SK-N-SH (cell line): ENCODE results near the gene ZNF726. TPM values are rescaled to one million over a fixed set of nuclear protein-coding genes. Genes with fewer than 3 reads are reported as not detected.
A peak's percentile ranks its signal among the peaks of the same experiment; 100 is the strongest.

Experiments used
- CTCF ChIA-PET: fragments of 300-600, 350-600 bp; formaldehyde crosslinking; extraction: SDS; loops from one replicate; lab custom pipeline; 2021; lab: Yijun Ruan, JAX
- POLR2A ChIA-PET: fragments of 350-600 bp; sonication (Branson Sonifier 250); formaldehyde crosslinking; extraction: SDS; loops from one replicate; lab custom pipeline; 2020; ENCODE audit warnings: antibody characterized with exemption, inconsistent platforms; lab: Yijun Ruan, JAX
- DNase-seq: peaks from one replicate; pipeline ENCODE4 v3.0.0; 2012
- H2AFZ ChIP-seq: fragments of 200-600 bp; sonication (generic); 2 replicates; pipeline ENCODE4 v1.8.1; 2016; ENCODE audit warnings: antibody characterized with exemption, mild to moderate bottlenecking, low read depth
- H3F3A ChIP-seq: fragments of 200-600 bp; sonication (generic); replicated peaks from 2 replicates; pipeline ENCODE3; 2016; ENCODE audit warnings: antibody characterized with exemption, mild to moderate bottlenecking; ENCODE audit not compliant: insufficient read depth
- H3K27ac ChIP-seq, 2 experiments: fragments of 200-500 bp in 1 of 2; fragments of 200-600 bp in 1 of 2; sonication (Bioruptor generic) in 1 of 2; sonication (generic), shearing (Covaris generic) in 1 of 2; 2 replicates each; pipeline versions ENCODE4 v1.5.1 to v1.6.1; 2014 to 2016; ENCODE audit warnings: low read depth in 2 of 2, inconsistent platforms in 1 of 2, low read length in 1 of 2, mild to moderate bottlenecking in 1 of 2, mixed read lengths in 1 of 2
- H3K27me3 ChIP-seq: fragments of 200-600 bp; sonication (generic), shearing (Covaris generic); 2 replicates; pipeline ENCODE4 v1.6.1; 2016; ENCODE audit warnings: mixed run types; ENCODE audit not compliant: insufficient read depth
- H3K36me3 ChIP-seq, 2 experiments: fragments of 200-500 bp in 1 of 2; fragments of 200-600 bp in 1 of 2; sonication (Bioruptor generic) in 1 of 2; sonication (generic) in 1 of 2; replicated peaks in 1 of 2; 2 replicates each; pipeline versions ENCODE3 to v1.5.1; 2014 to 2016; ENCODE audit warnings: low read length in 1 of 2, mild to moderate bottlenecking in 1 of 2; ENCODE audit not compliant: insufficient read depth in 2 of 2, control insufficient read depth in 1 of 2
- H3K4me1 ChIP-seq, 2 experiments: fragments of 200-500 bp in 1 of 2; fragments of 200-600 bp in 1 of 2; sonication (Bioruptor generic) in 1 of 2; sonication (generic), shearing (Covaris generic) in 1 of 2; 2 replicates each; pipeline versions ENCODE4 v1.5.1 to v1.6.1; 2014 to 2016; ENCODE audit warnings: low read depth in 1 of 2, low read length in 1 of 2, mixed run types in 1 of 2; ENCODE audit not compliant: insufficient read depth in 2 of 2, control insufficient read depth in 1 of 2
- H3K4me2 ChIP-seq: fragments of 200-600 bp; sonication (generic), shearing (Covaris generic); 2 replicates; pipeline ENCODE4 v1.6.1; 2017; ENCODE audit warnings: mixed run types
- H3K4me3 ChIP-seq, 2 experiments: fragments of 200-500 bp in 1 of 2; fragments of 200-600 bp in 1 of 2; sonication (Bioruptor generic) in 1 of 2; sonication (generic), shearing (Covaris generic) in 1 of 2; 2 replicates each; pipeline versions ENCODE4 v1.5.1 to v1.8.1; 2014 to 2016; ENCODE audit warnings: low read depth in 2 of 2, inconsistent platforms in 1 of 2, low read length in 1 of 2, mild to moderate bottlenecking in 1 of 2, mixed read lengths in 1 of 2, moderate library complexity in 1 of 2
- H3K79me2 ChIP-seq: fragments of 200-600 bp; sonication (generic); 2 replicates; pipeline ENCODE4 v1.8.1; 2017; ENCODE audit warnings: mild to moderate bottlenecking; ENCODE audit not compliant: insufficient read depth
- H3K9ac ChIP-seq: fragments of 200-600 bp; sonication (generic); 2 replicates; pipeline ENCODE4 v1.6.1; 2017; ENCODE audit warnings: mixed run types
- H3K9me2 ChIP-seq: fragments of 200-600 bp; sonication (generic); 2 replicates; pipeline ENCODE4 v1.6.1; 2017; ENCODE audit warnings: mixed run types
- H3K9me3 ChIP-seq: fragments of 200-600 bp; sonication (generic); 2 replicates; pipeline ENCODE4 v1.6.1; 2017; ENCODE audit warnings: mixed run types, mild to moderate bottlenecking, moderate library complexity
- H4K20me1 ChIP-seq: fragments of 200-600 bp; sonication (generic); 2 replicates; pipeline ENCODE4 v1.6.1; 2017; ENCODE audit warnings: mild to moderate bottlenecking, mixed run types; ENCODE audit not compliant: insufficient read depth
- CTCF ChIP-seq: fragments of 200-600 bp; sonication (generic); IDR thresholded peaks from 2 replicates; pipeline ENCODE4 v1.6.1; 2017; ENCODE audit warnings: antibody characterized with exemption, mild to moderate bottlenecking, moderate library complexity
- ELF1 ChIP-seq: IDR thresholded peaks from 2 replicates; pipeline ENCODE4 v1.4.0; 2012
- EP300 ChIP-seq, 2 experiments: IDR thresholded peaks; 2 replicates each; pipeline versions ENCODE4 v1.4.0 to v1.6.1; 2012; ENCODE audit warnings: borderline replicate concordance in 1 of 2, low read depth in 1 of 2, low read length in 1 of 2
- EZH2phosphoT487 ChIP-seq: fragments of 200-600 bp; sonication (generic); IDR thresholded peaks from 2 replicates; pipeline ENCODE4 v1.6.1; 2017; ENCODE audit warnings: low read depth, mixed run types, mild to moderate bottlenecking, antibody characterized with exemption, moderate library complexity, borderline replicate concordance
- FOSL2 ChIP-seq: IDR thresholded peaks from 2 replicates; pipeline ENCODE4 v1.4.0; 2012; ENCODE audit warnings: low read depth, mild to moderate bottlenecking, moderate library complexity, borderline replicate concordance
- FOXM1 ChIP-seq: IDR thresholded peaks from 2 replicates; pipeline ENCODE4 v1.4.0; 2012; ENCODE audit warnings: low read depth, mild to moderate bottlenecking
- IRF3 ChIP-seq: fragments of 150-350 bp; IDR thresholded peaks from 2 replicates; pipeline ENCODE4 v1.6.1; 2016; ENCODE audit warnings: mild to moderate bottlenecking, low read depth, low read length
- JUND ChIP-seq: IDR thresholded peaks from 2 replicates; pipeline ENCODE4 v1.4.0; 2012
- MEF2A ChIP-seq: IDR thresholded peaks from 2 replicates; pipeline ENCODE4 v1.4.0; 2012; ENCODE audit warnings: low read depth, borderline replicate concordance
- MXI1 ChIP-seq: IDR thresholded peaks from 2 replicates; pipeline ENCODE4 v1.6.1; 2012; ENCODE audit warnings: mild to moderate bottlenecking, low read depth, low read length, improper control_type of control experiment
- NRF1 ChIP-seq: IDR thresholded peaks from 2 replicates; pipeline ENCODE4 v1.6.1; 2012; ENCODE audit warnings: low read depth, mild to moderate bottlenecking, low read length
- PBX3 ChIP-seq: IDR thresholded peaks from 2 replicates; pipeline ENCODE4; 2012
- RAD21 ChIP-seq: IDR thresholded peaks from 2 replicates; pipeline ENCODE4 v1.6.1; 2012; ENCODE audit warnings: mild to moderate bottlenecking, low read length
- RCOR1 ChIP-seq: fragments of 150-350 bp; IDR thresholded peaks from 2 replicates; pipeline ENCODE4 v1.6.1; 2017; ENCODE audit warnings: antibody characterized with exemption, low read length
- REST ChIP-seq: IDR thresholded peaks from 2 replicates; pipeline ENCODE4 v1.6.1; 2012; ENCODE audit warnings: mild to moderate bottlenecking, low read depth, low read length, moderate library complexity
- RFX5 ChIP-seq: IDR thresholded peaks from 2 replicates; pipeline ENCODE4 v1.6.1; 2012; ENCODE audit warnings: mild to moderate bottlenecking, improper control_type of control experiment, low read length
- SIN3A ChIP-seq: IDR thresholded peaks from 2 replicates; pipeline ENCODE4 v1.6.1; 2012; ENCODE audit warnings: low read depth, mild to moderate bottlenecking, low read length, moderate library complexity, borderline replicate concordance
- TEAD4 ChIP-seq: IDR thresholded peaks from 2 replicates; pipeline ENCODE4 v1.4.0; 2012; ENCODE audit warnings: mild to moderate bottlenecking, borderline replicate concordance; ENCODE audit not compliant: insufficient read depth
- YY1 ChIP-seq: IDR thresholded peaks from 2 replicates; pipeline ENCODE4 v1.4.0; 2012; ENCODE audit warnings: low read depth, mild to moderate bottlenecking
- WGBS: methylation state at CpG from one replicate; pipeline ENCODE4 v1.1.6; 2017; ENCODE audit warnings: low lambda C conversion rate; 5-methylcytosine and 5-hydroxymethylcytosine counted together
- polyA plus RNA-seq, 3 experiments: library from polyadenylated mRNA; depleted of rRNA; stranded (reverse); fragments of >200 nt; gene quantifications; 2 replicates each; pipeline ENCODE4 v1.2.3, GENCODE V29; 2012

ZNF726 gene
- polyA plus RNA-seq, 1 of the 3 experiments (the other 2 are of a cell fraction) = 3.4 TPM

GRCh38 chr19:23972161-23972560, 57.5 kb downstream of the ZNF726 start:
- Histone ChIP-seq H2AFZ (no peak overlapping the region), H3F3A (no peaks in the 10 kb centered on the region), H3K36me3 (no peaks in the 10 kb centered on the region), H3K9ac (no peak overlapping the region), H3K27me3 (no peaks in the 10 kb centered on the region), H3K4me3 (no peak overlapping the region), H3K27ac (no peak overlapping the region), H3K79me2 (no peaks in the 10 kb centered on the region), H3K4me2 (no peak overlapping the region), H3K9me3 (no peaks in the 10 kb centered on the region), H3K9me2 (no peaks in the 10 kb centered on the region), H4K20me1 (no peaks in the 10 kb centered on the region), H3K4me1 (peaks cover 0 to 4% of the 10 kb centered on the region in 2 experiments; a peak in 1 of 4 replicates)
- CTCF ChIA-PET = no interaction called here
- WGBS = 67% methylated on average over 11 of the region's 16 CpGs
- peak; percentile 6 for DNase-seq
- TF ChIP-seq FOXM1 (no peak), EP300 (IDR thresholded peaks at IDR 0.05; ENCODE audit: borderline replicate concordance in 1 of 2, low read depth in 1 of 2, low read length in 1 of 2) (no peak), CTCF (no peak), EZH2phosphoT487 (no peak), FOSL2 (no peak), SIN3A (no peak), MXI1 (no peak), PBX3 (no peak), RFX5 (no peak), ELF1 (no peak), JUND (no peak), MEF2A (no peak), YY1 (no peak), RCOR1 (no peak), REST (no peak), RAD21 (no peak), IRF3 (no peak), NRF1 (no peak), TEAD4 (no peak)
- POLR2A ChIA-PET = no interaction called here
